ENCODE measurements around the gene KCNJ16.

GRCh38 chr17:70173681-70174080, 98.7 kb downstream of the KCNJ16 start:
- TF ChIP-seq CTCF (IDR thresholded peaks at IDR 0.05) (no peak), POLR2A (IDR thresholded peaks at IDR 0.05) (no peak), POLR2AphosphoS5 (IDR thresholded peaks at IDR 0.05) (no peak)
